ENCODE results near the gene CCDC33. TPM values are rescaled to one million over a fixed set of nuclear protein-coding genes. Genes with fewer than 3 reads are reported as not detected.
A peak's percentile ranks its signal among the peaks of the same experiment; 100 is the strongest.

CCDC33 gene
- total RNA-seq, 1 experiment from 2014 or later, result 10.6 TPM

DNA sequence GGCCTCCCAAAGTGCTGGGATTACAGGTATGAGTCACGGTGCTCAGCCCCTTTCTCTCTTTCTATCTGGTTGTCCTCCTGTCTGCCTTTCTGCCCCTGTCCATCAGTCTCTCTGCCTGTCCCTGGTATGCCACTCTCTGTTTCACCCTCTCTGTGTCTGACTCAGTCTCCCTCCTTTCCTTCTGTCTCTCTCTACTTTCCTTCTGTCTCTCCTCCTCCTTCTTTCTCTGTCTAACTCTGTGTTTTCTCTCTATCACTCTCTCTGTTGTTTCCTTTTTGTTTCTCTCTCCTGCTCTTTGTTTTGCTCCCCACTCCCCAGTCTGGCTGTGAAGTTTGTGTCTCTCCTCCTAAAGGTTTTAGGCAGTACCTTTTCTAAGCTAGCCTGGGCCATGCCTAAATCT lies 24.5 kb upstream of the CCDC33 start:
- peak overlapping the region; percentile 14; the same call in 1 of the 2 replicates for H3K27ac Mint-ChIP-seq
- no peaks in the 10 kb centered on the region for H3K9me3 Mint-ChIP-seq

GRCh38 chr15:74212494-74212893 lies 23.6 kb upstream of the CCDC33 start:
- peak; percentile 36; the same call in 1 of the 2 replicates for TF ChIP-seq PRDM15 (CRISPR knock-in tag; IDR thresholded peaks at IDR 0.05)
- TF ChIP-seq ZNF121 (CRISPR knock-in tag; IDR thresholded peaks at IDR 0.05), result no peak
- TF ChIP-seq CTCF (IDR thresholded peaks at IDR 0.05), result no peak
- TF ChIP-seq, protein P1, sequence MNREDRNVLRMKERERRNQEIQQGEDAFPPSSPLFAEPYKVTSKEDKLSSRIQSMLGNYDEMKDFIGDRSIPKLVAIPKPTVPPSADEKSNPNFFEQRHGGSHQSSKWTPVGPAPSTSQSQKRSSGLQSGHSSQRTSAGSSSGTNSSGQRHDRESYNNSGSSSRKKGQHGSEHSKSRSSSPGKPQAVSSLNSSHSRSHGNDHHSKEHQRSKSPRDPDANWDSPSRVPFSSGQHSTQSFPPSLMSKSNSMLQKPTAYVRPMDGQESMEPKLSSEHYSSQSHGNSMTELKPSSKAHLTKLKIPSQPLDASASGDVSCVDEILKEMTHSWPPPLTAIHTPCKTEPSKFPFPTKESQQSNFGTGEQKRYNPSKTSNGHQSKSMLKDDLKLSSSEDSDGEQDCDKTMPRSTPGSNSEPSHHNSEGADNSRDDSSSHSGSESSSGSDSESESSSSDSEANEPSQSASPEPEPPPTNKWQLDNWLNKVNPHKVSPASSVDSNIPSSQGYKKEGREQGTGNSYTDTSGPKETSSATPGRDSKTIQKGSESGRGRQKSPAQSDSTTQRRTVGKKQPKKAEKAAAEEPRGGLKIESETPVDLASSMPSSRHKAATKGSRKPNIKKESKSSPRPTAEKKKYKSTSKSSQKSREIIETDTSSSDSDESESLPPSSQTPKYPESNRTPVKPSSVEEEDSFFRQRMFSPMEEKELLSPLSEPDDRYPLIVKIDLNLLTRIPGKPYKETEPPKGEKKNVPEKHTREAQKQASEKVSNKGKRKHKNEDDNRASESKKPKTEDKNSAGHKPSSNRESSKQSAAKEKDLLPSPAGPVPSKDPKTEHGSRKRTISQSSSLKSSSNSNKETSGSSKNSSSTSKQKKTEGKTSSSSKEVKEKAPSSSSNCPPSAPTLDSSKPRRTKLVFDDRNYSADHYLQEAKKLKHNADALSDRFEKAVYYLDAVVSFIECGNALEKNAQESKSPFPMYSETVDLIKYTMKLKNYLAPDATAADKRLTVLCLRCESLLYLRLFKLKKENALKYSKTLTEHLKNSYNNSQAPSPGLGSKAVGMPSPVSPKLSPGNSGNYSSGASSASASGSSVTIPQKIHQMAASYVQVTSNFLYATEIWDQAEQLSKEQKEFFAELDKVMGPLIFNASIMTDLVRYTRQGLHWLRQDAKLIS (CRISPR knock-in tag; IDR thresholded peaks at IDR 0.05; ENCODE audit: borderline replicate concordance), result no peak
- Mint-ChIP-seq H3K27ac (no peak overlapping the region), H3K4me1 (peaks cover 81% of the 10 kb centered on the region), H3K9me3 (no peaks in the 10 kb centered on the region), H3K4me3 (no peak overlapping the region), H3K36me3 (peaks cover 8% of the 10 kb centered on the region; the same call in 1 of the 2 replicates), H3K27me3 (ENCODE audit: low read depth) (peaks cover 37% of the 10 kb centered on the region)
- CTCF ChIA-PET, result interaction anchor here (1.1 to 1.4 kb wide), 3 partner anchors 95 to 176 kb away, joined by 3 to 6 read pairs (median 4); no protein-coding TSS in a partner anchor
- DNase-seq (ENCODE audit: low spot score) (no peak), ATAC-seq (no peak)
- POLR2A ChIA-PET, result no interaction called here

More for the DNA sequence above, 24.5 kb upstream of the CCDC33 start:
- no peak for ATAC-seq
- DNase-seq (ENCODE audit: low spot score), result no peak
- Mint-ChIP-seq H3K4me1 (peaks cover 82% of the 10 kb centered on the region), H3K27me3 (ENCODE audit: low read depth) (peaks cover 30% of the 10 kb centered on the region), H3K4me3 (no peak overlapping the region), H3K36me3 (peaks cover 8% of the 10 kb centered on the region; the same call in 1 of the 2 replicates)
- POLR2A ChIA-PET, result no interaction called here
- CTCF ChIA-PET, result interaction anchor here (0.7 to 1.5 kb wide), 6 partner anchors 28 to 175 kb away, joined by 3 to 6 read pairs (median 4); no protein-coding TSS in a partner anchor
- TF ChIP-seq, protein P2, sequence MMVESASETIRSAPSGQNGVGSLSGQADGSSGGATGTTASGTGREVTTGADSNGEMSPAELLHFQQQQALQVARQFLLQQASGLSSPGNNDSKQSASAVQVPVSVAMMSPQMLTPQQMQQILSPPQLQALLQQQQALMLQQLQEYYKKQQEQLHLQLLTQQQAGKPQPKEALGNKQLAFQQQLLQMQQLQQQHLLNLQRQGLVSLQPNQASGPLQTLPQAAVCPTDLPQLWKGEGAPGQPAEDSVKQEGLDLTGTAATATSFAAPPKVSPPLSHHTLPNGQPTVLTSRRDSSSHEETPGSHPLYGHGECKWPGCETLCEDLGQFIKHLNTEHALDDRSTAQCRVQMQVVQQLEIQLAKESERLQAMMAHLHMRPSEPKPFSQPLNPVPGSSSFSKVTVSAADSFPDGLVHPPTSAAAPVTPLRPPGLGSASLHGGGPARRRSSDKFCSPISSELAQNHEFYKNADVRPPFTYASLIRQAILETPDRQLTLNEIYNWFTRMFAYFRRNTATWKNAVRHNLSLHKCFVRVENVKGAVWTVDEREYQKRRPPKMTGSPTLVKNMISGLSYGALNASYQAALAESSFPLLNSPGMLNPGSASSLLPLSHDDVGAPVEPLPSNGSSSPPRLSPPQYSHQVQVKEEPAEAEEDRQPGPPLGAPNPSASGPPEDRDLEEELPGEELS (CRISPR knock-in tag; IDR thresholded peaks at IDR 0.05), result no peak
- TF ChIP-seq, protein P3, sequence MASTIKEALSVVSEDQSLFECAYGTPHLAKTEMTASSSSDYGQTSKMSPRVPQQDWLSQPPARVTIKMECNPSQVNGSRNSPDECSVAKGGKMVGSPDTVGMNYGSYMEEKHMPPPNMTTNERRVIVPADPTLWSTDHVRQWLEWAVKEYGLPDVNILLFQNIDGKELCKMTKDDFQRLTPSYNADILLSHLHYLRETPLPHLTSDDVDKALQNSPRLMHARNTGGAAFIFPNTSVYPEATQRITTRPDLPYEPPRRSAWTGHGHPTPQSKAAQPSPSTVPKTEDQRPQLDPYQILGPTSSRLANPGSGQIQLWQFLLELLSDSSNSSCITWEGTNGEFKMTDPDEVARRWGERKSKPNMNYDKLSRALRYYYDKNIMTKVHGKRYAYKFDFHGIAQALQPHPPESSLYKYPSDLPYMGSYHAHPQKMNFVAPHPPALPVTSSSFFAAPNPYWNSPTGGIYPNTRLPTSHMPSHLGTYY (CRISPR knock-in tag; IDR thresholded peaks at IDR 0.05), result no peak
- no peak for TF ChIP-seq E2F1 (CRISPR knock-in tag; IDR thresholded peaks at IDR 0.05)
- TF ChIP-seq TEAD1 (CRISPR knock-in tag; IDR thresholded peaks at IDR 0.05), result no peak

All from WTC11 (cell line).